ENCODE data around the gene NCOA1.

The NCOA1 gene

DNA sequence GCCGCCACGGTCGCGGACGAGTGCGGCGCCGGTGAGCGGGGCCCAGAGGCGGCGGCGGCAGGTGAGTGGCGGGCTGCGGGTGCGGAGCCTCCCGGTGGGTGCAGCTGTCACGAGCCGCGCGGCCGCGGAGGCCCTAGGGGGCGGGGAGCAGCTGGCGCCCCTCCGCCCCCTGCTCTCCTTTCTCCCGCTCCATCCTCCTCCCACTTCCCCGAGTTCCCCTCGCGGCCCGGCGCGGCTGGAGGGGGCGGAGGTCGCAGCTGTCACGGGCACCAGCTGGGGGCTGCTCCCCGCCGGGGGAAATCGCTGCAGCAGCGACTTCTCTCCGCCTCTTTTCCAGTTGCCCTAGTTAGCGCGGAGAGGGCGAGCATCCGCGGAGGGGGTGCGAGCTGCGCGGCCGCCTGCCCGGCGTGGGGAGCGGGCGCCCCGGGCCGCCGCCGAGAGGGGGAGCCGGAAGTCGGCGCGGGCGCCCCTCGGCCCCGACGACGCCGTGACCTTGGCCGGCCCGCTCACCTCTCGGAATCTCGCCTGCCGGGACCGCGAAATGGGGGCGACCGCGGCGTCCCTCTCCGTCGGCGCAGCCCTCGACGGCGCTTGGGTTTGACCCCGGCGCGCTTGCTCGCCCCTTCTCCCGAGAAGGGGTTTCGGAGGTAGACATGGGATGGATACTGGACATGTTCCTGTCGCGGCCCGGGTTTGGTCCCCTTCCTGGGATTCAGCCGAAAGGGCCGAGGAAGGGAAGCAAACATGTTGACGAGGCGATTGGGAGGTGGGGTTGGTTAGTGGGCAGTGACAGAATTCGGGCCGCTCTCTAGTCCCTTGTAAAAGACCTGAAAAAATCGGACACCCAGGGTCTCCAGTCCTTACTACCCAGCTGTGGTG lies 727 bp downstream of the NCOA1 start:
- Histone ChIP-seq H3K9me3 (ENCODE audit: control insufficient read depth, insufficient read depth, low read depth, low read length) (no peaks in the 10 kb centered on the region), H3K36me3 (ENCODE audit: control insufficient read depth in 2 of 2, insufficient read depth in 1 of 2, low read length in 2 of 2) (no peaks in the 10 kb centered on the region), H3K4me3 (ENCODE audit: low read depth, low read length) (peak overlapping the region; percentile 92), H3K27ac (ENCODE audit: extremely low read depth, low read depth, low read length) (peak overlapping the region; percentile 89), H3K4me1 (ENCODE audit: control insufficient read depth, insufficient read depth, low read length) (peaks cover 36% of the 10 kb centered on the region)
- ChIA-PET CTCF (no interaction called here), POLR2A (interaction anchor here (2.0 kb wide), 1 partner anchor 301 kb away, joined by 7 read pairs; the partner anchor contains the start of genes CENPO and PTRHD1)
- TF ChIP-seq IKZF3 (tag by site-specific recombination; IDR thresholded peaks at IDR 0.05): peak; percentile 33; the same call in 1 of the 2 replicates
- peak; percentile 36; the same call in 1 of the 2 replicates for TF ChIP-seq ZBTB20 (tag by site-specific recombination; IDR thresholded peaks at IDR 0.05)
- TF ChIP-seq ZFP3 (tag by site-specific recombination; IDR thresholded peaks at IDR 0.05; ENCODE audit: low read depth): no peak
- no peak for TF ChIP-seq ZNF366 (tag by site-specific recombination; conservative IDR thresholded peaks at IDR 0.05)
- TF ChIP-seq, protein P1, sequence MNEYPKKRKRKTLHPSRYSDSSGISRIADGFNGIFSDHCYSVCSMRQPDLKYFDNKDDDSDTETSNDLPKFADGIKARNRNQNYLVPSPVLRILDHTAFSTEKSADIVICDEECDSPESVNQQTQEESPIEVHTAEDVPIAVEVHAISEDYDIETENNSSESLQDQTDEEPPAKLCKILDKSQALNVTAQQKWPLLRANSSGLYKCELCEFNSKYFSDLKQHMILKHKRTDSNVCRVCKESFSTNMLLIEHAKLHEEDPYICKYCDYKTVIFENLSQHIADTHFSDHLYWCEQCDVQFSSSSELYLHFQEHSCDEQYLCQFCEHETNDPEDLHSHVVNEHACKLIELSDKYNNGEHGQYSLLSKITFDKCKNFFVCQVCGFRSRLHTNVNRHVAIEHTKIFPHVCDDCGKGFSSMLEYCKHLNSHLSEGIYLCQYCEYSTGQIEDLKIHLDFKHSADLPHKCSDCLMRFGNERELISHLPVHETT (tag by site-specific recombination; IDR thresholded peaks at IDR 0.05): no peak
- TF ChIP-seq EGR2 (tag by site-specific recombination; IDR thresholded peaks at IDR 0.05; ENCODE audit: low read depth): peak; percentile 75
- no peak for TF ChIP-seq ZNF121 (tag by site-specific recombination; IDR thresholded peaks at IDR 0.05)
- no peak for TF ChIP-seq ZNF10 (tag by site-specific recombination; IDR thresholded peaks at IDR 0.05)
- no peak for TF ChIP-seq MYNN (tag by site-specific recombination; IDR thresholded peaks at IDR 0.05; ENCODE audit: borderline replicate concordance)
- TF ChIP-seq ZNF324 (tag by site-specific recombination; IDR thresholded peaks at IDR 0.05): no peak
- peak; percentile 84 for TF ChIP-seq ZIC2 (tag by site-specific recombination; IDR thresholded peaks at IDR 0.05)
- no peak for TF ChIP-seq ZNF362 (tag by site-specific recombination; IDR thresholded peaks at IDR 0.05)
- no peak for TF ChIP-seq ZNF148 (tag by site-specific recombination; IDR thresholded peaks at IDR 0.05; ENCODE audit: borderline replicate concordance)
- TF ChIP-seq KLF1 (tag by site-specific recombination; IDR thresholded peaks at IDR 0.05): no peak
- TF ChIP-seq ZNF560 (tag by site-specific recombination; IDR thresholded peaks at IDR 0.05; ENCODE audit: borderline replicate concordance): no peak
- TF ChIP-seq, protein P2, sequence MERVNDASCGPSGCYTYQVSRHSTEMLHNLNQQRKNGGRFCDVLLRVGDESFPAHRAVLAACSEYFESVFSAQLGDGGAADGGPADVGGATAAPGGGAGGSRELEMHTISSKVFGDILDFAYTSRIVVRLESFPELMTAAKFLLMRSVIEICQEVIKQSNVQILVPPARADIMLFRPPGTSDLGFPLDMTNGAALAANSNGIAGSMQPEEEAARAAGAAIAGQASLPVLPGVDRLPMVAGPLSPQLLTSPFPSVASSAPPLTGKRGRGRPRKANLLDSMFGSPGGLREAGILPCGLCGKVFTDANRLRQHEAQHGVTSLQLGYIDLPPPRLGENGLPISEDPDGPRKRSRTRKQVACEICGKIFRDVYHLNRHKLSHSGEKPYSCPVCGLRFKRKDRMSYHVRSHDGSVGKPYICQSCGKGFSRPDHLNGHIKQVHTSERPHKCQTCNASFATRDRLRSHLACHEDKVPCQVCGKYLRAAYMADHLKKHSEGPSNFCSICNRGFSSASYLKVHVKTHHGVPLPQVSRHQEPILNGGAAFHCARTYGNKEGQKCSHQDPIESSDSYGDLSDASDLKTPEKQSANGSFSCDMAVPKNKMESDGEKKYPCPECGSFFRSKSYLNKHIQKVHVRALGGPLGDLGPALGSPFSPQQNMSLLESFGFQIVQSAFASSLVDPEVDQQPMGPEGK (tag by site-specific recombination; IDR thresholded peaks at IDR 0.05): peak; percentile 76; the same call in 1 of the 2 replicates
- TF ChIP-seq, protein P3, sequence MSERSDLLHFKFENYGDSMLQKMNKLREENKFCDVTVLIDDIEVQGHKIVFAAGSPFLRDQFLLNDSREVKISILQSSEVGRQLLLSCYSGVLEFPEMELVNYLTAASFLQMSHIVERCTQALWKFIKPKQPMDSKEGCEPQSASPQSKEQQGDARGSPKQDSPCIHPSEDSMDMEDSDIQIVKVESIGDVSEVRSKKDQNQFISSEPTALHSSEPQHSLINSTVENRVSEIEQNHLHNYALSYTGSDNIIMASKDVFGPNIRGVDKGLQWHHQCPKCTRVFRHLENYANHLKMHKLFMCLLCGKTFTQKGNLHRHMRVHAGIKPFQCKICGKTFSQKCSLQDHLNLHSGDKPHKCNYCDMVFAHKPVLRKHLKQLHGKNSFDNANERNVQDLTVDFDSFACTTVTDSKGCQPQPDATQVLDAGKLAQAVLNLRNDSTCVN (tag by site-specific recombination; optimal IDR thresholded peaks at IDR 0.05): peak; percentile 89
- TF ChIP-seq, protein P4, sequence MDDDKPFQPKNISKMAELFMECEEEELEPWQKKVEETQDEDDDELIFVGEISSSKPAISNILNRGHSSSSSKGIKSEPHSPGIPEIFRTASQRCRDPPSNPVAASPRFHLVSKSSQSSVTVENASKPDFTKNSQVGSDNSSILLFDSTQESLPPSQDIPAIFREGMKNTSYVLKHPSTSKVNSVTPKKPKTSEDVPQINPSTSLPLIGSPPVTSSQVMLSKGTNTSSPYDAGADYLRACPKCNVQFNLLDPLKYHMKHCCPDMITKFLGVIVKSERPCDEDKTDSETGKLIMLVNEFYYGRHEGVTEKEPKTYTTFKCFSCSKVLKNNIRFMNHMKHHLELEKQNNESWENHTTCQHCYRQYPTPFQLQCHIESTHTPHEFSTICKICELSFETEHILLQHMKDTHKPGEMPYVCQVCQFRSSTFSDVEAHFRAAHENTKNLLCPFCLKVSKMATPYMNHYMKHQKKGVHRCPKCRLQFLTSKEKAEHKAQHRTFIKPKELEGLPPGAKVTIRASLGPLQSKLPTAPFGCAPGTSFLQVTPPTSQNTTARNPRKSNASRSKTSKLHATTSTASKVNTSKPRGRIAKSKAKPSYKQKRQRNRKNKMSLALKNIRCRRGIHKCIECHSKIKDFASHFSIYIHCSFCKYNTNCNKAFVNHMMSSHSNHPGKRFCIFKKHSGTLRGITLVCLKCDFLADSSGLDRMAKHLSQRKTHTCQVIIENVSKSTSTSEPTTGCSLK (tag by site-specific recombination; IDR thresholded peaks at IDR 0.05): no peak
- TF ChIP-seq ZNF341 (tag by site-specific recombination; IDR thresholded peaks at IDR 0.05; ENCODE audit: low read depth): peak; percentile 95
- peak; percentile 38; the same call in 1 of the 2 replicates for TF ChIP-seq KLF8 (tag by site-specific recombination; IDR thresholded peaks at IDR 0.05)
- TF ChIP-seq FEZF1 (tag by site-specific recombination; IDR thresholded peaks at IDR 0.05): no peak
- TF ChIP-seq KLF9 (tag by site-specific recombination; IDR thresholded peaks at IDR 0.05; ENCODE audit: low read depth): peak; percentile 86
- no peak for TF ChIP-seq YY2 (tag by site-specific recombination; IDR thresholded peaks at IDR 0.05)
- peak; percentile 66 for TF ChIP-seq SP2 (tag by site-specific recombination; IDR thresholded peaks at IDR 0.05)
- TF ChIP-seq ZBTB8A (tag by site-specific recombination; IDR thresholded peaks at IDR 0.05): peak; percentile 75
- peak; percentile 73 for TF ChIP-seq SP3 (tag by site-specific recombination; IDR thresholded peaks at IDR 0.05)
- TF ChIP-seq ZNF239 (tag by site-specific recombination; IDR thresholded peaks at IDR 0.05): no peak
